Uterus (tissue), 4 donors: ENCODE results near the gene MAP3K20. TPM values are rescaled to one million over a fixed set of nuclear protein-coding genes. Genes with fewer than 3 reads are reported as not detected.

Experiments
- DNase-seq, 2 donors: peaks; one replicate each; pipeline ENCODE4 v3.0.0-alpha.2; 2019 to 2020
- H3K27ac ChIP-seq, 2 donors: fragments of 200-600 bp; sonication (generic); 1 replicate in 1 of 2; 2 replicates in 1 of 2; pipeline ENCODE4 v1.5.1; 2016 to 2018
- H3K27me3 ChIP-seq, 2 donors: fragments of 200-600 bp; sonication (generic); one replicate each; pipeline ENCODE4 v1.5.1; 2018 to 2019; ENCODE audit warnings: control low read depth in 1 of 2
- H3K36me3 ChIP-seq, 2 donors: fragments of 200-600 bp; sonication (generic); one replicate each; pipeline ENCODE4 v1.5.1; 2019; ENCODE audit warnings: control low read depth in 1 of 2
- H3K4me1 ChIP-seq, 2 donors: fragments of 200-600 bp; sonication (generic); one replicate each; pipeline ENCODE4 v1.5.1; 2018 to 2019; ENCODE audit warnings: control low read depth in 1 of 2
- H3K4me3 ChIP-seq, 2 donors: fragments of 200-600 bp; sonication (generic); 1 replicate in 1 of 2; 2 replicates in 1 of 2; pipeline ENCODE4 v1.5.1; 2018 to 2019; ENCODE audit warnings: mild to moderate bottlenecking in 1 of 2
- H3K9me3 ChIP-seq, 2 donors: fragments of 200-600 bp; sonication (generic); one replicate each; pipeline ENCODE4 v1.5.1; 2019; ENCODE audit warnings: control low read depth in 1 of 2
- POLR2A ChIP-seq, 2 donors: fragments of 450-650 bp; IDR thresholded peaks; one replicate each; pipeline ENCODE4 v1.6.1; 2016; ENCODE audit warnings: antibody characterized with exemption in 2 of 2, mild to moderate bottlenecking in 1 of 2, moderate library complexity in 1 of 2
- intact Hi-C: fragments of 100-400 bp; cut with DNase I; formaldehyde crosslinking; loops from one replicate; pipeline ENCODE4 v1.15.1; 2023; ENCODE audit warnings: low total_unique reads
- total RNA-seq, 4 donors: library from RNA; depleted of rRNA in 3 of 4; stranded (reverse); fragments of >200 nt in 3 of 4; gene quantifications; one replicate each; pipeline versions ENCODE4 v1.1.0 to v1.2.4, GENCODE V29; 2014 to 2023
- TF ChIP-seq, protein P1 (sequence below), 4 experiments: fragments of 200-600 bp in 2 of 4; fragments of 450-650 bp in 2 of 4; sonication (generic) in 2 of 4; IDR thresholded peaks; one replicate each; pipeline ENCODE4 v1.5.1; 2016 to 2019; ENCODE audit warnings: antibody characterized with exemption in 4 of 4, mild to moderate bottlenecking in 2 of 4, moderate library complexity in 1 of 4
- donor health status: DM: yes; HTN: yes; CAD: no.

MAP3K20 gene
- total RNA-seq, 4 donors from 2014 or later = 47.6 to 183 (median 124) TPM

- no peak for TF ChIP-seq POLR2A (IDR thresholded peaks at IDR 0.05)
- TF ChIP-seq, protein P1, sequence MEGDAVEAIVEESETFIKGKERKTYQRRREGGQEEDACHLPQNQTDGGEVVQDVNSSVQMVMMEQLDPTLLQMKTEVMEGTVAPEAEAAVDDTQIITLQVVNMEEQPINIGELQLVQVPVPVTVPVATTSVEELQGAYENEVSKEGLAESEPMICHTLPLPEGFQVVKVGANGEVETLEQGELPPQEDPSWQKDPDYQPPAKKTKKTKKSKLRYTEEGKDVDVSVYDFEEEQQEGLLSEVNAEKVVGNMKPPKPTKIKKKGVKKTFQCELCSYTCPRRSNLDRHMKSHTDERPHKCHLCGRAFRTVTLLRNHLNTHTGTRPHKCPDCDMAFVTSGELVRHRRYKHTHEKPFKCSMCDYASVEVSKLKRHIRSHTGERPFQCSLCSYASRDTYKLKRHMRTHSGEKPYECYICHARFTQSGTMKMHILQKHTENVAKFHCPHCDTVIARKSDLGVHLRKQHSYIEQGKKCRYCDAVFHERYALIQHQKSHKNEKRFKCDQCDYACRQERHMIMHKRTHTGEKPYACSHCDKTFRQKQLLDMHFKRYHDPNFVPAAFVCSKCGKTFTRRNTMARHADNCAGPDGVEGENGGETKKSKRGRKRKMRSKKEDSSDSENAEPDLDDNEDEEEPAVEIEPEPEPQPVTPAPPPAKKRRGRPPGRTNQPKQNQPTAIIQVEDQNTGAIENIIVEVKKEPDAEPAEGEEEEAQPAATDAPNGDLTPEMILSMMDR (IDR thresholded peaks at IDR 0.05) = no peak
- no peaks in the 10 kb centered on the region for H3K36me3 ChIP-seq
- no peak overlapping the region for H3K4me3 ChIP-seq
- intact Hi-C loops = no loop called here
- H3K27me3 ChIP-seq = no peaks in the 10 kb centered on the region
- no peaks in the 10 kb centered on the region for H3K9me3 ChIP-seq
- no peak for DNase-seq
- peaks cover 0 to 4% of the 10 kb centered on the region in 2 donors for H3K4me1 ChIP-seq
- H3K27ac ChIP-seq = peak overlapping the region; percentile 28 to 34
Observed at GRCh38 chr2:173099804-173100203, 24.2 kb downstream of the MAP3K20 start.

- Histone ChIP-seq H3K4me3 (no peak overlapping the region), H3K9me3 (no peaks in the 10 kb centered on the region), H3K36me3 (no peaks in the 10 kb centered on the region), H3K27ac (peak overlapping the region; percentile 35 to 50), H3K27me3 (no peaks in the 10 kb centered on the region), H3K4me1 (peaks cover 0 to 4% of the 10 kb centered on the region in 2 donors)
- intact Hi-C loops = no loop called here
- TF ChIP-seq, protein P1 (IDR thresholded peaks at IDR 0.05) = no peak
- no peak for TF ChIP-seq POLR2A (IDR thresholded peaks at IDR 0.05)
- no peak for DNase-seq
Observed at GRCh38 chr2:173101687-173102086, 26.0 kb downstream of the MAP3K20 start.

DNA sequence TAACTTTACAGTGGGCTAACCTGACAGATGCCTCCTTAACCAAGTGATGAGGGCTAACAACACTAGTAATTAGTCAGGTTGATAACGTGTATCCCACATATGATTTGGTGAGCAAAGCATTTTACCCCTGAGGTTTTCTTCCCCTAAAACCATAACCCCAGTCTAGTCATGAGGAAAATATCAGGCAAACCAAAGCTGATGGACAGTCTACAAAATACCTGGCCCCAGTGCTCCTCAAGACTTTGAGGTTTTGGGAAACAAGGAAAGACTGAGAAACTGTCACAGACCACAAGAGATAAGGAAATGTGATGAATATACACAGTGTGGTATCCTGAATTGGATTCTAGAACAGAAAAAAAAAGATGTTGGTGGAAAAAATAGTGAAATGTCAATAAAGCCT is 28.5 kb downstream of the MAP3K20 start:
- Histone ChIP-seq H3K36me3 (no peaks in the 10 kb centered on the region), H3K9me3 (no peaks in the 10 kb centered on the region), H3K4me3 (no peak overlapping the region), H3K4me1 (peaks cover 0 to 4% of the 10 kb centered on the region in 2 donors), H3K27ac (no peak overlapping the region), H3K27me3 (no peaks in the 10 kb centered on the region)
- TF ChIP-seq, protein P1 (IDR thresholded peaks at IDR 0.05) = no peak
- TF ChIP-seq POLR2A (IDR thresholded peaks at IDR 0.05) = no peak
- intact Hi-C loops = no loop called here
- DNase-seq = no peak

- TF ChIP-seq, protein P1 (IDR thresholded peaks at IDR 0.05) = no peak
- TF ChIP-seq POLR2A (IDR thresholded peaks at IDR 0.05) = no peak
- no peak overlapping the region for H3K27ac ChIP-seq
- H3K4me1 ChIP-seq = no peaks in the 10 kb centered on the region
- H3K27me3 ChIP-seq = no peaks in the 10 kb centered on the region
- H3K36me3 ChIP-seq = no peaks in the 10 kb centered on the region
- no peak overlapping the region for H3K4me3 ChIP-seq
- intact Hi-C loops = no loop called here
- H3K9me3 ChIP-seq = no peaks in the 10 kb centered on the region
- no peak for DNase-seq
Observed at GRCh38 chr2:173106959-173107628, 31.4 kb downstream of the MAP3K20 start.

- no peaks in the 10 kb centered on the region for H3K9me3 ChIP-seq
- H3K27me3 ChIP-seq = no peaks in the 10 kb centered on the region
- no peaks in the 10 kb centered on the region for H3K4me1 ChIP-seq
- no peak for TF ChIP-seq POLR2A (IDR thresholded peaks at IDR 0.05)
- TF ChIP-seq, protein P1 (IDR thresholded peaks at IDR 0.05) = no peak
- peak overlapping the region in 1 of 2 donors; percentile 63 for H3K27ac ChIP-seq
- DNase-seq = no peak
- H3K36me3 ChIP-seq = no peaks in the 10 kb centered on the region
- no peak overlapping the region for H3K4me3 ChIP-seq
- intact Hi-C loops = no loop called here
Observed at GRCh38 chr2:173107629-173108022, 32.0 kb downstream of the MAP3K20 start.
